Panc1 (cell line): ENCODE measurements around the gene CETN1. TPM values are rescaled to one million over a fixed set of nuclear protein-coding genes. Genes with fewer than 3 reads are reported as not detected.

Experiments
- ATAC-seq: fragments of 200-7000 bp; cut with Tn5 transposase; 2 replicates; pipeline ENCODE4 v1.9.1; 2020; ENCODE audit warnings: mild to moderate bottlenecking, moderate library complexity
- BruUV-seq: library from RNA; stranded (reverse); fragments of 400-500 nt; replicated peaks from 2 replicates; lab custom pipeline; 2021; lab: Mats Ljungman, UMichigan
- CTCF ChIA-PET: fragments of 300-600 bp; sonication (Branson Sonifier 250); formaldehyde crosslinking; loops from one replicate; lab custom pipeline; 2022; ENCODE audit warnings: antibody characterized with exemption; lab: Charles Lee
- POLR2A ChIA-PET: fragments of 300-600 bp; sonication (Branson Sonifier 250); formaldehyde crosslinking; loops from one replicate; lab custom pipeline; 2022; ENCODE audit warnings: antibody characterized with exemption; lab: Charles Lee
- DNase-seq: peaks from one replicate; pipeline ENCODE4 v3.0.0-alpha.2; 2010; ENCODE audit warnings: low read depth, low spot score
- H3K27ac ChIP-seq: 2 replicates; pipeline ENCODE4 v1.5.1; 2011; ENCODE audit warnings: mild to moderate bottlenecking, low read length, inconsistent platforms
- H3K27me3 ChIP-seq: fragments of 200-500 bp; sonication (Bioruptor generic); 2 replicates; pipeline ENCODE4 v1.6.0; 2014; ENCODE audit warnings: low read length, inconsistent platforms; ENCODE audit not compliant: control insufficient read depth, insufficient read depth
- H3K36me3 ChIP-seq: fragments of 200-500 bp; sonication (Bioruptor generic); 2 replicates; pipeline ENCODE4 v1.5.1; 2014; ENCODE audit warnings: inconsistent platforms, mild to moderate bottlenecking, low read length, moderate library complexity; ENCODE audit not compliant: control insufficient read depth, insufficient read depth
- H3K4me1 ChIP-seq: 2 replicates; pipeline ENCODE4 v1.5.1; 2011; ENCODE audit warnings: inconsistent platforms, mild to moderate bottlenecking, low read length, moderate library complexity; ENCODE audit not compliant: control insufficient read depth, insufficient read depth
- H3K4me3 ChIP-seq, 2 experiments: 2 replicates each; pipeline ENCODE4 v1.5.1; 2011 to 2012; ENCODE audit warnings: low read depth in 2 of 2, low read length in 2 of 2, mild to moderate bottlenecking in 2 of 2, inconsistent platforms in 1 of 2, moderate library complexity in 1 of 2
- H3K9me3 ChIP-seq: fragments of 200-500 bp; sonication (Bioruptor generic); 2 replicates; pipeline ENCODE4 v1.5.1; 2014; ENCODE audit warnings: low read depth, mild to moderate bottlenecking, inconsistent platforms, low read length, moderate library complexity; ENCODE audit not compliant: control insufficient read depth, insufficient read depth
- POLR2AphosphoS5 ChIP-seq: IDR thresholded peaks from 2 replicates; pipeline ENCODE4 v1.6.1; 2012; ENCODE audit warnings: mild to moderate bottlenecking, low read depth, low read length, moderate library complexity
- SIN3A ChIP-seq: IDR thresholded peaks from 2 replicates; pipeline ENCODE4 v1.6.1; 2012; ENCODE audit warnings: low read depth, mild to moderate bottlenecking, low read length, moderate library complexity, borderline replicate concordance; ENCODE audit not compliant: insufficient read depth
- TCF7L2 ChIP-seq: IDR thresholded peaks from 2 replicates; pipeline ENCODE4 v1.6.1; 2011; ENCODE audit warnings: mild to moderate bottlenecking, low read depth, low read length, inconsistent platforms
- in situ Hi-C: cut with HindIII; loops from 2 replicates; pipeline ENCODE4 v1.10.0; 2016; ENCODE audit warnings: low sequenced_read_pairs, low pct_unique_long_range_greater_than_20kb
- intact Hi-C: fragments of 100-400 bp; cut with micrococcal nuclease; formaldehyde crosslinking; loops from one replicate; pipeline ENCODE4 v1.10.0; 2022; ENCODE audit not compliant: unreplicated experiment
- total RNA-seq: library from RNA; stranded (reverse); gene quantifications from one replicate; pipeline ENCODE4 v1.2.1, GENCODE V29; 2021; ENCODE audit not compliant: unreplicated experiment
- TF ChIP-seq, protein P1 (sequence below): fragments of 450-650 bp; IDR thresholded peaks from 2 replicates; pipeline ENCODE4 v1.5.1; 2017; ENCODE audit warnings: mild to moderate bottlenecking
- TF ChIP-seq, protein P2 (sequence below), 2 experiments: IDR thresholded peaks; 2 replicates each; pipeline ENCODE4 v1.6.1; 2011 to 2012; ENCODE audit warnings: low read depth in 2 of 2, control low read depth in 1 of 2, low read length in 1 of 2, mild to moderate bottlenecking in 1 of 2, moderate library complexity in 1 of 2; ENCODE audit not compliant: insufficient read depth in 1 of 2

CETN1 gene
- total RNA-seq, 1 experiment from 2014 or later: not detected

- Histone ChIP-seq H3K36me3 (no peaks in the 10 kb centered on the region), H3K27me3 (no peaks in the 10 kb centered on the region), H3K27ac (no peak overlapping the region), H3K4me3 (no peak overlapping the region), H3K4me1 (no peaks in the 10 kb centered on the region), H3K9me3 (no peaks in the 10 kb centered on the region)
- CTCF ChIA-PET: no interaction called here
- in situ Hi-C loops: no loop called here
- BruUV-seq: no TSS peak
- intact Hi-C loops: no loop called here
- TF ChIP-seq TCF7L2 (no peak), SIN3A (no peak), POLR2AphosphoS5 (no peak)
- TF ChIP-seq, protein P1, sequence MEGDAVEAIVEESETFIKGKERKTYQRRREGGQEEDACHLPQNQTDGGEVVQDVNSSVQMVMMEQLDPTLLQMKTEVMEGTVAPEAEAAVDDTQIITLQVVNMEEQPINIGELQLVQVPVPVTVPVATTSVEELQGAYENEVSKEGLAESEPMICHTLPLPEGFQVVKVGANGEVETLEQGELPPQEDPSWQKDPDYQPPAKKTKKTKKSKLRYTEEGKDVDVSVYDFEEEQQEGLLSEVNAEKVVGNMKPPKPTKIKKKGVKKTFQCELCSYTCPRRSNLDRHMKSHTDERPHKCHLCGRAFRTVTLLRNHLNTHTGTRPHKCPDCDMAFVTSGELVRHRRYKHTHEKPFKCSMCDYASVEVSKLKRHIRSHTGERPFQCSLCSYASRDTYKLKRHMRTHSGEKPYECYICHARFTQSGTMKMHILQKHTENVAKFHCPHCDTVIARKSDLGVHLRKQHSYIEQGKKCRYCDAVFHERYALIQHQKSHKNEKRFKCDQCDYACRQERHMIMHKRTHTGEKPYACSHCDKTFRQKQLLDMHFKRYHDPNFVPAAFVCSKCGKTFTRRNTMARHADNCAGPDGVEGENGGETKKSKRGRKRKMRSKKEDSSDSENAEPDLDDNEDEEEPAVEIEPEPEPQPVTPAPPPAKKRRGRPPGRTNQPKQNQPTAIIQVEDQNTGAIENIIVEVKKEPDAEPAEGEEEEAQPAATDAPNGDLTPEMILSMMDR: no peak
- TF ChIP-seq, protein P2, sequence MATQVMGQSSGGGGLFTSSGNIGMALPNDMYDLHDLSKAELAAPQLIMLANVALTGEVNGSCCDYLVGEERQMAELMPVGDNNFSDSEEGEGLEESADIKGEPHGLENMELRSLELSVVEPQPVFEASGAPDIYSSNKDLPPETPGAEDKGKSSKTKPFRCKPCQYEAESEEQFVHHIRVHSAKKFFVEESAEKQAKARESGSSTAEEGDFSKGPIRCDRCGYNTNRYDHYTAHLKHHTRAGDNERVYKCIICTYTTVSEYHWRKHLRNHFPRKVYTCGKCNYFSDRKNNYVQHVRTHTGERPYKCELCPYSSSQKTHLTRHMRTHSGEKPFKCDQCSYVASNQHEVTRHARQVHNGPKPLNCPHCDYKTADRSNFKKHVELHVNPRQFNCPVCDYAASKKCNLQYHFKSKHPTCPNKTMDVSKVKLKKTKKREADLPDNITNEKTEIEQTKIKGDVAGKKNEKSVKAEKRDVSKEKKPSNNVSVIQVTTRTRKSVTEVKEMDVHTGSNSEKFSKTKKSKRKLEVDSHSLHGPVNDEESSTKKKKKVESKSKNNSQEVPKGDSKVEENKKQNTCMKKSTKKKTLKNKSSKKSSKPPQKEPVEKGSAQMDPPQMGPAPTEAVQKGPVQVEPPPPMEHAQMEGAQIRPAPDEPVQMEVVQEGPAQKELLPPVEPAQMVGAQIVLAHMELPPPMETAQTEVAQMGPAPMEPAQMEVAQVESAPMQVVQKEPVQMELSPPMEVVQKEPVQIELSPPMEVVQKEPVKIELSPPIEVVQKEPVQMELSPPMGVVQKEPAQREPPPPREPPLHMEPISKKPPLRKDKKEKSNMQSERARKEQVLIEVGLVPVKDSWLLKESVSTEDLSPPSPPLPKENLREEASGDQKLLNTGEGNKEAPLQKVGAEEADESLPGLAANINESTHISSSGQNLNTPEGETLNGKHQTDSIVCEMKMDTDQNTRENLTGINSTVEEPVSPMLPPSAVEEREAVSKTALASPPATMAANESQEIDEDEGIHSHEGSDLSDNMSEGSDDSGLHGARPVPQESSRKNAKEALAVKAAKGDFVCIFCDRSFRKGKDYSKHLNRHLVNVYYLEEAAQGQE (IDR thresholded peaks at IDR 0.05; ENCODE audit: insufficient read depth in 1 of 2, low read depth in 2 of 2, low read length in 1 of 2): no peak
- POLR2A ChIA-PET: no interaction called here
- no peak for ATAC-seq
- no peak for DNase-seq
These were observed 38.4 kb downstream of the CETN1 start for GRCh38 chr18:618618-619017.

GRCh38 chr18:621291-622043 lies 41.3 kb downstream of the CETN1 start:
- no peaks in the 10 kb centered on the region for H3K4me1 ChIP-seq
- ATAC-seq (no peak), DNase-seq (no peak)
- no peaks in the 10 kb centered on the region for H3K36me3 ChIP-seq
- POLR2A ChIA-PET: no interaction called here
- H3K27ac ChIP-seq: no peak overlapping the region
- no TSS peak for BruUV-seq
- H3K27me3 ChIP-seq: no peaks in the 10 kb centered on the region
- H3K9me3 ChIP-seq: no peaks in the 10 kb centered on the region
- no peak for TF ChIP-seq SIN3A
- TF ChIP-seq, protein P1: no peak
- TF ChIP-seq POLR2AphosphoS5: no peak
- no peak for TF ChIP-seq TCF7L2
- TF ChIP-seq, protein P2 (IDR thresholded peaks at IDR 0.05; ENCODE audit: insufficient read depth in 1 of 2, low read depth in 2 of 2, low read length in 1 of 2): no peak
- CTCF ChIA-PET: no interaction called here
- in situ Hi-C loops (no loop called here), intact Hi-C loops (loop anchor here (5.0 to 10.0 kb wide), 2 partner anchors 93 to 211 kb away; partner anchors contain the start of gene ENOSF1)
- H3K4me3 ChIP-seq: no peak overlapping the region
